Thoracic aorta (tissue), 2 donors: ENCODE results near the gene OLR1. TPM values are rescaled to one million over a fixed set of nuclear protein-coding genes. Genes with fewer than 3 reads are reported as not detected.

Source experiments
- ATAC-seq: fragments of 150-250 bp; one replicate; pipeline ENCODE4 v1.8.0; 2017; ENCODE audit warnings: low read depth; ENCODE audit not compliant: insufficient number of reproducible peaks, low FRiP score
- DNase-seq: peaks from one replicate; pipeline ENCODE4 v3.0.0-alpha.2; 2020; ENCODE audit warnings: low spot score
- H3K27ac ChIP-seq, 2 donors: fragments of 200-600 bp; sonication (generic); 1 replicate in 1 of 2; 2 replicates in 1 of 2; pipeline ENCODE4 v1.5.1; 2016; ENCODE audit warnings: mild to moderate bottlenecking in 2 of 2, moderate library complexity in 2 of 2
- H3K27me3 ChIP-seq: fragments of 200-600 bp; sonication (generic); replicated peaks from 2 replicates; pipeline ENCODE4 v1.6.0; 2016; ENCODE audit warnings: mild to moderate bottlenecking; ENCODE audit not compliant: insufficient read depth
- H3K36me3 ChIP-seq: fragments of 200-600 bp; sonication (generic); one replicate; pipeline ENCODE4 v1.5.1; 2016
- H3K4me1 ChIP-seq, 2 donors: fragments of 200-600 bp; sonication (generic); 1 replicate in 1 of 2; 2 replicates in 1 of 2; pipeline versions ENCODE4 v1.5.1 to v1.6.0; 2016; ENCODE audit warnings: low read depth in 2 of 2, mild to moderate bottlenecking in 1 of 2; ENCODE audit not compliant: control insufficient read depth in 1 of 2
- H3K4me3 ChIP-seq: fragments of 200-600 bp; sonication (generic); 2 replicates; pipeline ENCODE4 v1.5.1; 2016; ENCODE audit warnings: mild to moderate bottlenecking
- H3K9me3 ChIP-seq: fragments of 200-600 bp; sonication (generic); 2 replicates; pipeline ENCODE4 v1.5.1; 2016
- total RNA-seq, 2 donors: library from RNA; depleted of rRNA; stranded (reverse); fragments of >200 nt; gene quantifications; one replicate each; pipeline versions ENCODE4 v1.1.0 to v1.2.3, GENCODE V29; 2016
- TF ChIP-seq, protein P1 (sequence below): fragments of 200-600 bp; sonication (generic); IDR thresholded peaks from one replicate; pipeline ENCODE4 v1.5.1; 2019; ENCODE audit warnings: antibody characterized with exemption

Gene OLR1
- total RNA-seq, 2 donors from 2014 or later = 1.4 to 2.8 TPM

DNA sequence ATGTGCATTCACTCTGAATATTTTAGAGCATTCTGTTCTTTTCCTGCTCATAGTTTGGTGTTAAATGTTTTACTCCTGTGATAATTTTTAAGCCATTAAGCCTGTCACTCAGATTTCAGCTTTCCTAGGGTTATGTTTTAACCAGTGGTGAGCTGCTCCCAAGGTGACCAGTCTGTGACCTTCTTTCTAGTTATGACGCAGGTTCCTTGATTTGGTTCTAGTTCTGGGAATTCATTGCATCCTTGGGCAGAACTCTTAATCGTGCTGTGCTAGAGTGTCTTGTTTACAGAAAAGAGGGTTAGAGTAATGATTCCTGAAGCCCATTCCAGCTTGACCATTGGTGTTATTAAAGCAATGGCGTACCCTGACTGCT is 42.9 kb upstream of the OLR1 start:
- H3K36me3 ChIP-seq = peaks cover 14% of the 10 kb centered on the region
- no peak for DNase-seq
- H3K4me1 ChIP-seq = peaks cover 23 to 25% of the 10 kb centered on the region in 2 donors
- H3K27ac ChIP-seq = peak overlapping the region in 1 of 2 donors; percentile 99
- no peak for ATAC-seq
- TF ChIP-seq, protein P1, sequence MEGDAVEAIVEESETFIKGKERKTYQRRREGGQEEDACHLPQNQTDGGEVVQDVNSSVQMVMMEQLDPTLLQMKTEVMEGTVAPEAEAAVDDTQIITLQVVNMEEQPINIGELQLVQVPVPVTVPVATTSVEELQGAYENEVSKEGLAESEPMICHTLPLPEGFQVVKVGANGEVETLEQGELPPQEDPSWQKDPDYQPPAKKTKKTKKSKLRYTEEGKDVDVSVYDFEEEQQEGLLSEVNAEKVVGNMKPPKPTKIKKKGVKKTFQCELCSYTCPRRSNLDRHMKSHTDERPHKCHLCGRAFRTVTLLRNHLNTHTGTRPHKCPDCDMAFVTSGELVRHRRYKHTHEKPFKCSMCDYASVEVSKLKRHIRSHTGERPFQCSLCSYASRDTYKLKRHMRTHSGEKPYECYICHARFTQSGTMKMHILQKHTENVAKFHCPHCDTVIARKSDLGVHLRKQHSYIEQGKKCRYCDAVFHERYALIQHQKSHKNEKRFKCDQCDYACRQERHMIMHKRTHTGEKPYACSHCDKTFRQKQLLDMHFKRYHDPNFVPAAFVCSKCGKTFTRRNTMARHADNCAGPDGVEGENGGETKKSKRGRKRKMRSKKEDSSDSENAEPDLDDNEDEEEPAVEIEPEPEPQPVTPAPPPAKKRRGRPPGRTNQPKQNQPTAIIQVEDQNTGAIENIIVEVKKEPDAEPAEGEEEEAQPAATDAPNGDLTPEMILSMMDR = no peak
- H3K4me3 ChIP-seq = peak overlapping the region; percentile 98
- no peaks in the 10 kb centered on the region for H3K27me3 ChIP-seq
- no peaks in the 10 kb centered on the region for H3K9me3 ChIP-seq

DNA sequence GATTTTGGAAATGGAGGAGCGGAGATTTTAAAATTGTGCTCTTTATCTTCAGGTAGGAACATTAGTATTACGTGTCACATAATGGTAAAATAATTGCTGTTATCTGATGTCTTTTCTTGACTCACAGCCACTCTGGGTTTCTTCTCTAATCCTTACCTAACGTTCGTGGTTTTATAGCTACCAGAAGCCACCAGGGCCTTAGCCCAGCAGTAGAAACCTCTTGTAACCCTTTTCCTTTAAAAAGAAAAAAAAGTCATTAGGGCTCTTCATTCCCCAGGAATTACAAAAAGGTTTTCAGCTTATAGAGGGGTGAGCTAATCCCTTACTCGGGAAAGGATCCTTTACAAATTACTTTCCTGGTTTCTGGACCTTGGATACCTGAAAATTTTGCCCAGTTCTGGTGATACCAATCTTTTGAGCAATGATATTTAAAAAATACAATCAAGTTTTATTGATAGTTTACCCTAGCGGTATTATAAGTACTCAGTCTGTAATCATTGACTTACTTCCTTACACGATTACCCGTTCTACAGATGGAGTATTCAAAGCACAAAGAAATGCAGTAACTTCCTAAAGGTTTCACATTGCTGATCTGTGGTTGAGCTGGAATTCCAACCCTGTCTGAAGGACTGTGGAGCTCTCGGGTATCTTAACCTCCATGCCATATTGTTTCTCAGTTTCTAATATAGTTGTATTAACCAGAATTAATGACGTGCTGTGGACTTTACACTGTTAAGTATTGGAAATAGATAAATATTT is 42.4 kb upstream of the OLR1 start:
- H3K4me3 ChIP-seq = peak overlapping the region; percentile 98
- ATAC-seq (no peak), DNase-seq (no peak)
- peaks cover 18 to 19% of the 10 kb centered on the region in 2 donors for H3K4me1 ChIP-seq
- H3K27me3 ChIP-seq = no peaks in the 10 kb centered on the region
- H3K9me3 ChIP-seq = no peaks in the 10 kb centered on the region
- H3K36me3 ChIP-seq = peaks cover 13% of the 10 kb centered on the region
- H3K27ac ChIP-seq = peak overlapping the region; percentile 99 to 100
- TF ChIP-seq, protein P1 = no peak

DNA sequence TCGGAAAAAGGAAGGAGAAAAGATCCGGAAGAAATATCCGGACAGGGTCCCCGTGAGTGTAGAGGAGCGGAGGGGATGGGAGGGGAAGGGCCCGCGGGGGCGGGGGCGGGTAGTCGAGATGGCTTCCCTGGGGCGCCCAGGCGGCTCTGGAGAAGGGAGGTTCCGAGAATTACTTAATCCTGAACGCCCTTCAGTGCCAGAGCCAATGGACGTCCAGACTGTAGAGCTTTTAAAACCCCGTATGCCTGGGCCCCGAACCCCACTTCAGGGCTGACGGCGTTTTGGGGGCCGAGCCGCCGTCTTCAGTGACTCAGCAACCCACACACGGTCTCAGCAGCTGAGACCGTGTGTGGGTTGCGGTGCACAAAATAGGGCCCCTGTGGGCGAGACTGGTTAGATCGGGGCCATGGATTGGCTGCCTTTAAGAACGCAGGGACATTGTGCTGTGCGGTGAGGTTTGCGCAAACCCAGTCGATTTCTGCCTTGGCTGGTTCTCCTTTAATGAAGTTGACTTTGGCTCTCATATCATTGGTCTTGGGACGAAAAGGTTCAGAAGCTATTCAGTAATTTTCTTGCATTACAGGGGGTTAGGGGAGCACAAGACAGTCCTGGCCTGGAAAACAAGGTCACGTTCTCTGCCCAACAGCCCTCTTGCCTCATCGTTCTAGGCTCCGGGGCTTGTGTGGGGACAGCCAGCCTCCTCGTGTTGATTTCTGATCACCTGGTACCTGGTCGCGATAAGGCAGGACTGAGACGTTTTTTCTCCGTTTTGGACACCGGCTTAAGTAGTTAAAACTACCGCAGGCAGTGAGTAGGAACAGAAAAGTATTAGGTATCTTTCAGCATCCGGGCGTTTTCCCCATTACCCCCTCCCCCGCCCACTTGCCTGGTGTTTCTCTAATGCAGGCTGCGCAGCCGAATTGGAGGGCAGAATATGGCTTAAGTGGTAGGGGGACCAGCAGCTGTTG is 41.5 kb upstream of the OLR1 start:
- Histone ChIP-seq H3K9me3 (no peaks in the 10 kb centered on the region), H3K4me1 (peaks cover 17 to 19% of the 10 kb centered on the region in 2 donors), H3K27ac (peak overlapping the region; percentile 99 to 100), H3K27me3 (no peaks in the 10 kb centered on the region), H3K36me3 (peaks cover 6% of the 10 kb centered on the region), H3K4me3 (peak overlapping the region; percentile 98)
- TF ChIP-seq, protein P1 = no peak
- ATAC-seq (peak; percentile 30), DNase-seq (peak; percentile 49)

DNA sequence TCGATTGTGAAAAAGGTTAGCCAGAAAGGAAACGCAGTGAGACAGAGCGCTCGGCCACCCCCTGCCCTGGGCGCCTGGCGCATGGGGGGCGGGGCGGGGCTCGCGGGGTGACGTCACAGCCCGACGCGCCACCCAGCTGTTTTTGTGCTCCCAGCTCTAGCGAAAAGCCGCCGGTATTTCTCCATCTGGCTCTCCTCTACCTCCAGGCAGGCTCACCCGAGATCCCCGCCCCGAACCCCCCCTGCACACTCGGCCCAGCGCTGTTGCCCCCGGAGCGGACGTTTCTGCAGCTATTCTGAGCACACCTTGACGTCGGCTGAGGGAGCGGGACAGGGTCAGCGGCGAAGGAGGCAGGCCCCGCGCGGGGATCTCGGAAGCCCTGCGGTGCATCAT is 40.8 kb upstream of the OLR1 start, which contains the start of gene GABARAPL1:
Gene GABARAPL1 (plus strand): TSS at position 139 of the 393 bp plus-strand sequence. CDS start 253 bp downstream, at position 392.
- TF ChIP-seq, protein P1 = no peak
- H3K9me3 ChIP-seq = no peaks in the 10 kb centered on the region

More for the DNA sequence above, 40.8 kb upstream of the OLR1 start, which contains the start of gene GABARAPL1:
- DNase-seq (peak; percentile 51), ATAC-seq (peak; percentile 85)
- Histone ChIP-seq H3K4me3 (peak within 1 kb of the TSS; percentile 98), H3K27me3 (no peaks in the 10 kb centered on the region), H3K4me1 (peaks cover 17 to 19% of the 10 kb centered on the region in 2 donors), H3K36me3 (no peaks in the 10 kb centered on the region), H3K27ac (peak within 1 kb of the TSS; percentile 99 to 100)
